Jurkat, Clone E6-1 (cell line): Measurements from ENCODE around the gene NCOA5.
A peak's percentile ranks its signal among the peaks of the same experiment; 100 is the strongest.

ENCODE experiments used
- DNase-seq: peaks from one replicate; pipeline ENCODE4 v3.0.0-alpha.2; 2011; ENCODE audit warnings: low read depth, low spot score
- H3K4me3 ChIP-seq: 2 replicates; pipeline ENCODE4 v1.5.1; 2011; ENCODE audit warnings: mild to moderate bottlenecking, low read length, control low read depth, moderate library complexity

The NCOA5 gene

DNA sequence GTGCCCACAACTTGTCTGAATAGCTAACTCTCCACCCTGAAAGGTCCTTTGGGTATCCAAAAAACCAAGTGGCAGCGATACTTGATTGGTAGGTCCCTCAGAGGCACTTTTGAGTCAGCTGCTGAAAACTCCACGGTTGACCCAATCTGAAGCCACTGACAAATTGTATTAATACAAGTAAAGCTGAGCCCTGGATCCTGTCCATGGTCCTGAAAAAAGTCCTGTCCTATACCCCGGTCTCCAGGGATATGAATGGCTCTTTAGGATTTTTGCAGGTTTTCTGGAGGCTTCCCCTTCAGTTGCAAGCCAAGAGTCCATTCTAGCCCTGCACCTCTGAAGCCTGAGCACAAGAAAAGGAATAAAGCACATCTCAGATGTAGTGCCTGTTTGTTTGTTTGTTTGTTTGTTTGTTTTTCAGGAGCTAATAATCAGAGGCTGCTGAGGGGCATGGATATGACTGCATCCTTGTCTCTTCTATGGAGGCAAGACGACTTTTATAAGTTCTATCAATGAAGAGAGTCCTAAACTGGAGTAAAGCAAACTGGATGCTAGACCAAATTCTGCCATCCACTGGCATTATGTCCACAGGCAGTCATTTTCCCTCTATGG lies 62.4 kb downstream of the NCOA5 start:
- no peak overlapping the region for H3K4me3 ChIP-seq
- DNase-seq, result no peak

DNA sequence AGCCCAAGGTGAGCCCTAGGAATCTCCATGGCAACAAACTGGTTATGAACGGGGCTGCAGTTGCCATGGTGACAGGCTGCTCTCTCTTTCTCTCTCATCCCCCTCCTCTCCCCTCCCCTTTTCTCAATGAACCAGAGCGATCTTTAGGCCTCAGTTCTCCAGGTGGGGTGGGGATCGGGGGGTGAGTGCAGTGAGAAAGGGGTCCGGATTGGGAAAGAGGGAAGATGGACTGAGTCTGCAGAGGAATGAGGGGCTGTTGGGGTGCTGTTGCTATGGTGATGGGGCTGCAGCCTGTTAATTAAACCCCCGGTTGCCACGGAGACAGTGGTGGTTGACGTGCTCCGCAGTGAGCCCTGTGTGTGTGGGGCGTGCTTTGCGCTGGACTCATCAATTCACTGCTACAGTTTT lies 64.4 kb downstream of the NCOA5 start:
- DNase-seq, result no peak
- H3K4me3 ChIP-seq, result no peak overlapping the region

DNA sequence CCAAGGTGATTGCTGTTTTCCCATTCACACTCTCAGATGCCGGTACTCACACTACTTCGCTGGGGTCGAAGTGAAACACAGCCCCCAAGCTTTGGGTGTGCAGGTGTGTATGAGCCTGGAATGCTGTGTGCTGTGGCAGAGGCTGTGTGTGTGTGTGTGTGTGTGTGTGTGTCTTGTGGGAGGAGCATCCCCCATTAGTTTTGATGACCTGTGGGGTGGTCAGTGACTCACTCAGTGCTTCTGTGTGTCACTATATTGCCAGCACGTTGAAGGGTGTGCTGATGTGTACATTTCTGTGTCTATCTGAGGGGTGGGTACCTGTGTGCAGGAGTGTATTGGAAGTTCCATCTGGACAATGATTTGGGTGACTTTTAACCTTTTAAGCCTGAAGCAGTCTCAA lies 65.8 kb downstream of the NCOA5 start:
- no peak for DNase-seq
- H3K4me3 ChIP-seq, result no peak overlapping the region

DNA sequence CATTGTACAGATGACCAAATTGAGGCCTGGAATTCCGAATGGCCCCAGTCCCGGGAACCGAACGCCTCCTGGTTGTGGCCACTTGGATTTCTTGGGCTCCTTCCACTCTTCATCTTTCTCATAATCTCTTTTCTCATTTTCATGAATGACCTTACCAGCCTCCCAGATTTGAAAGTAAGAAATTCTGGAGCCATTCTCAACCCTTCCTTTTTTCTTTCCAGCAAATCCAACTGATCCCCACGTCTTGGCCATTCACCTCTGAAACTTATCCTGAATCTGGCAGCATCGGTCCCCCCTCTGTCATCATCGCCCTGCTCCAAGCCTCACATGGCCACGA lies 66.6 kb downstream of the NCOA5 start:
- no peak for DNase-seq
- H3K4me3 ChIP-seq, result no peak overlapping the region

DNA sequence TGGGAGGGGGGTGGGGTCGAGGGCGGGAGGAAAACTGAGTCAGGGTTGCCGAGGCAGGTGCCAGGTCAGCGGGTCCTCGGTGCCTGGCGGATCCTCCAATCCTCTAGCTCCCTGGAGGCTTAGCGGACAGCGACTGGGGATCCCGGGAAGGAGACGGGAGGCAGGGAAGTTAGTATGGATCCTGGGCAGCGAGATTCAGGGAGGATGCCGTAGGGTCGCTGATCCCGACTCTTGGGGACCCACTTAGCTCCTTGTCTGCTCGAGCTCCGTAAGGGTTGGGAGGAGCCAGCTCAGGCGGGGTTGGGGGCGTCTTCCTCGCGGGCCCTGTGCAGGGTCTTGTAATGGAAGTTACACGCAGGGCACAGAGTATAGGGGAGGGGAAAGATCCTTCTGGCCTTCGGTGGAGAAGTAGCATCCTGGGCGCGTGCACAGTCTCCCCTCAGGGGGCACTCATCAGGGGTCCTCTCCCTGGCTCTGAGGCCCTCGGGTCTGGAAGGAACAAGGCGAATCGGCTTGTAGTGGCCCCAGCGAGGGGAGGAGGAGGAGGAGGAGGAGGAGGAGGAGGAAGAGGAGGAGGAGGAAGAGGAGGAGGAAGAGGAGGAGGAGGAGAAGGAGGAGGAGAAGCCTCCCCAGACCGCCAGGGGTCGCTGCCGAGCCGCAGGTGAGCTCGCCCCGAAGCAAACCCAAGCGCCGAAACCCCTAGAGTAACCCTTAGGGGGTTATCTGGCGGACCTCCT lies 67.2 kb downstream of the NCOA5 start:
- H3K4me3 ChIP-seq, result peak overlapping the region; percentile 58
- DNase-seq, result no peak

DNA sequence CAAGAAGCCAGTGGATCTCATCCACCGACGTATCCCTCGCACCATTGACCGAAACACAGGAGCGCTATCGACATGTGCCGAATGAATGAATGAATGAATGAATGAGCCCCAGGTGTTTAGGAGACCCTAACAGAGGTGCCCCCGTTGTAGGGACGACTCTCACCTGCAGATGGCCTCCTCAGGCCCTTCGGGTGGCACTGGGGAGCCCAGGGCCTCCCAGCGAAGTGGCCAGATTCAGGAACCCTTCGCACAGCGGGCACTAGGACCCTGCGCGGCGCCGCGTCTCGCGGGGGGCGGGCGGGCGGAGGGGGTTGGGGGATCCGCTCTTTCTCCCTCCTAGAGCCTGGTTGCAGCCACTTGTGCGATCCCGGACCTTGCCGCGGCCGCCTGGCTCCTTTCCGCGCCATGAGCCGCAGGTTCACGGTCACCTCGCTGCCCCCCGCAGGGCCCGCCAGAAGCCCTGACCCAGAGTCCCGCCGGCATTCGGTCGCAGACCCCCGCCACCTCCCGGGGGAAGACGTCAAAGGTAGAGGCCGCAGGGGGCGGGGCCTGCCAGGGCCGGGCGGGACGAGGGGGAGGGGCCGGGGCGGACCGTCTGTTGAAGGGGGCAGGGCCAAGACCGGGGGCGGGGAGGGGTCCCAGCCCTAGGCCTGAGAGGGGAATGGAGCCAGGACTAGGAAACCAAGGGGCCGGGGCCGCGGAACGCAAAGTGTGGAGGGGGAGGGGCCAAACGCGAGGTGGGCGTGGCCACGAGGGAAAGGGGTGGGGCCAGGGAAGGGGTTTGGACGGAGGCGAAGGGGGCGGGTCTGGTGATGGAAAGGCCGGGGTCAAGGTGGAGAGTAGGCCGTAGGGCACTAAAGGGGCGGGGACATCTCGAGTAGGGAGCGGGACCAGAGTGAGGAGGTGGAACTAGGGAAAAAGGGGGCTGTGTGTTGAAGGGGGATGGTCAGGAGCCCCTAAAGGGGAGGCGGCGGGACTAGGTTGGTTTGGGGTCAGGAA lies 68.1 kb downstream of the NCOA5 start:
- DNase-seq, result peak; percentile 72
- H3K4me3 ChIP-seq, result peak overlapping the region; percentile 58

DNA sequence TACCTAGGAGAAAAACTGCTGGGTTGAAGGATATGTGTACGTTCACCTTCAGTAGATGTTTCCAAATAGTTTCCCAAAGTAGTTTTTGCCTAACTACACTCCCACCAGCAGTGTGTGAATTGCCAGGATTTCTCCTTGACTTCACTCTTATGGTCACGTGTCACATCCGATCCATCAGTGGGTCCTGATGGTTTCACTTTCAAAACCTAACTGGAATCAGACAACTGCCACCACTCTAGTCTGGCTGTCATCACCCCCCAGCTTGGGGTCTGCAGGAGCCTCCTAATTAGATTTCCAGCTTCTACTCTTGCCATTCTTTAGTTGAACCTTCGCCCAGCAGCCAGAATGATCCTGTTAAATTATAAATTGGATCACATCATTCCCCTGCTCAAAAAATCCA lies 69.2 kb downstream of the NCOA5 start:
- no peak overlapping the region for H3K4me3 ChIP-seq
- DNase-seq, result no peak

DNA sequence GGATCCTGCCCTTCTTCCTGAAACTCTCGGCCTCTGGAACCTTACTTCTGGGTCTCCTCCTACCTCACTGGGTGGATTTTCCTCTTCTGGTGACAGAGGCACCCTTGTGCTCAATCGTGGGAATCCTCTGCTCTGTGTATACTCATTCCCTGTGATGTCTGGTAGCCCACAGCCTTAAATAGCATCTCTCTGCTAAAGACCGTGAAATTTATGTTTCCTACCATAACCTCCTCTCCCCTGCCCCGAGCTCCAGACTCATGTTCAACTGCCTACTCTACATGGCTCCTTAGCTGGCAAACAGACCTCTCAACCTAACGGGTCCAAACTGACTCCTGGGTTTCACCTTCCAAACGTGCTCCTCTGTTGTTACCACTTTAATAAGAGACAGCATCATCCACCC lies 71.2 kb downstream of the NCOA5 start:
- no peak for DNase-seq
- no peak overlapping the region for H3K4me3 ChIP-seq

DNA sequence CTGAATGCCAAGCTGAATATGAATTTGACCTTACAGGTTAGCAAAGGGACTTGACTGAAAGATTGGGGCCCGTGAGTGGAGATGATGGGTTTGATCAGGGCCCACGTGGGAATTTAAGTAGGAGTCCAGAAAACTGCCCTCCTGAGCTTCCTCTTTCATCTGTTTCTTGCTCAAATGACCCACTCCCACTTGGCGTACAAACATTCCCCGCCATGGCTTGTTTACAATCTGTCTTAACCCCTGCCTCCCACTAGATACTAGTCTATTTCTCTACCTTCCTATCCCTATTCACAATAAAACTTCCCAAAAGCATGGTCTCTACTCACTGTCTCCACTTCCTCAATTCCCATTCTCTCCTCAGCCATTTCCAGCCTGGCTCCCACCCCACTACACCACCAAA lies 71.7 kb downstream of the NCOA5 start:
- H3K4me3 ChIP-seq, result no peak overlapping the region
- DNase-seq, result no peak

DNA sequence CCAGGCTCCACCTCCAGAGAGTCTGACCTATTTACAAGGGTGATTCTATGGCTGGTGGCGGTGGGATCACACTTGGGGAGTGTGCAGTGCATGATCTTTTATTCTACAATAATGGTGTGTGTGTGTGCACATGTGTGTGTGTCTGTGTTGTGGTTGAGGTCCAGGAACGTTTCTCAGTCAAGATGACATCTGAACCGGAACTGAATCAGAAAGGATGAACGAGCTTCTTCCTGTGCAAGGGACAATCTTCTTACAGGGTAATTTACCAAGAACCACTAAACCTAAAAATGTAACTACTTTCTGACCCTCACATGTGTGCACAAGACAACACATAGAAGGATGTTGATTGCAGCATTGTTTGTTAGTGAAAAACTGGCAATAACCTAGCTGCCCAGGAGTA lies 72.5 kb downstream of the NCOA5 start:
- H3K4me3 ChIP-seq, result no peak overlapping the region
- no peak for DNase-seq

DNA sequence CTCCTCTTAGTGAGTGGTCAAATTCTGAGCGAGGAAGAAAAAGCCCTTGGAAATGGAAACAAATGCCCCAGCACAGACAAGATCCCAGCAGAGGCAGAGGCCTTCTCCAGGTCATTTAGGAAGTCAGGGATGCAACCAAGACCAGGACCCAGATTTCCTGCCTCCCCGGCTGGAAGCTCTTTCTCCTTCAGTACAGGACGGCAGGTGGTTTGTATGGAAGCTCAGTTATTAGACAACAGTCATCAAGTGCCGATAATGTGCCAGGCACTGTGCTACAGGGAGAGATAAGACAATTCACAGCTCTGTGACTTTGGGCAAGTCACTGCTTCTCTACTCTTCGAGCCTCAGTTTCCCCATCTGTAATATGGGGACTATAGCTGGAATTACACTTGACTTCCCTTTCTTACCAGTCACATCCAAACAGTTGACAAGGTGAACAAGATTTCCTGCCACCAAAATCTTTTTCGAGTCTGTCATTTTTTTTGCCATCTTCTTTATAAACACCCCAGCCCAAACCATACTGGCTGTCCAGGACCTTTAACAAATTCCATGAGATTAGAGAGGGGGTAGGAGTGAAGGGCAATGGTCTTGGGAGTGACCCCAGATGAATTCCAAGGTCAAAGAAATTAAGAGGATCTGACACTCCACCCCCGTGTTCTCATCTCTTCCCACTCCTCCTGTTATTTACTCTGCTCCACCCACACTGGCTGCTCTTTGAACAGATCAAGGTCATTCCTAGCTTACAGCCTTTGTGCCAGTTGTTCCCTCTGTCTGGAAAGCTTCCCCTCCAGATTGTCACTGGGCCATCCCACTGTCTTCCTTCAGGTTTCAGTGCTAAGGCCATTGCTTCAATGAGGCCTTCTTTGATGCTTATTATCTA lies 75.0 kb downstream of the NCOA5 start:
- no peak overlapping the region for H3K4me3 ChIP-seq
- no peak for DNase-seq

DNA sequence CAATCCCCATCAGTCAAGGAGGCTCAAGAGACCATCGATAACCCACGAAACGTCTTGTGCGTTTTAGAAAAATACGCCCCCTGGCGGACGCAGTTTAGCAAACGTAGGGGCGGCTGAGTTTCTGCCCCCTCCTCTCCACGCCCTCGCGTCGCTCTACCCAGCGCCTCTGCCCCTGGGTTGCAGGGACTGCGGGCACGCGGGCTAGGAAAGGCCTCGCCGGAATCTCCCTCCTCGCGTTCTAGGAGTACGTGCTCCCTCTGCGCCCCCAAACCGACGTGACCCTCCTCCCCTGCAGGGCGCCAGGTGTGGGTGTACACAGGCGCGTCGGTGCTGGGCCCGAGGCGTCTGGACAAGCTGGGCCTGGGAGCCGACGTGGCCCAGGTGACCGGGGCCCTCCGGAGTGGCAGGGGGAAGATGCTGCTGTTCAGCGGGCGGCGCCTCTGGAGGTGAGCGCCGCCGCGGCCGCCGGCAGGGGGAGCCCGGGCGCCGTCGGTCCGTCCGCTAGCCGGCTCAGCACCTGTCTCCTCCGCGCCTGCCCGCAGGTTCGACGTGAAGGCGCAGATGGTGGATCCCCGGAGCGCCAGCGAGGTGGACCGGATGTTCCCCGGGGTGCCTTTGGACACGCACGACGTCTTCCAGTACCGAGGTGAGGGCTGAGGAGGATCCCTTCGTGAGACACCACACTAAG lies 75.8 kb downstream of the NCOA5 start:
- peak overlapping the region; percentile 29 for H3K4me3 ChIP-seq
- DNase-seq, result no peak

DNA sequence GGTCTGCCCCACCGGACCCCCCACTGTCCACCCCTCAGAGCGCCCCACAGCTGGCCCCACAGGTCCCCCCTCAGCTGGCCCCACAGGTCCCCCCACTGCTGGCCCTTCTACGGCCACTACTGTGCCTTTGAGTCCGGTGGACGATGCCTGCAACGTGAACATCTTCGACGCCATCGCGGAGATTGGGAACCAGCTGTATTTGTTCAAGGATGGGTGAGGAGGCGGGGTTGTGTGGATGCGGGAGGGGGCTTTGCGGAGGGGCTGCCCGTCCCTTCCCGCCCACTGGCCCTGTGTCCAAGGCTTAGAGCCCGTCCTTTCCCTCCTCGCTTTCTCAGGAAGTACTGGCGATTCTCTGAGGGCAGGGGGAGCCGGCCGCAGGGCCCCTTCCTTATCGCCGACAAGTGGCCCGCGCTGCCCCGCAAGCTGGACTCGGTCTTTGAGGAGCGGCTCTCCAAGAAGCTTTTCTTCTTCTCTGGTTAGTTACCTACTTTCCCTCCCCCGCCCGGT lies 76.4 kb downstream of the NCOA5 start:
- no peak overlapping the region for H3K4me3 ChIP-seq

DNA sequence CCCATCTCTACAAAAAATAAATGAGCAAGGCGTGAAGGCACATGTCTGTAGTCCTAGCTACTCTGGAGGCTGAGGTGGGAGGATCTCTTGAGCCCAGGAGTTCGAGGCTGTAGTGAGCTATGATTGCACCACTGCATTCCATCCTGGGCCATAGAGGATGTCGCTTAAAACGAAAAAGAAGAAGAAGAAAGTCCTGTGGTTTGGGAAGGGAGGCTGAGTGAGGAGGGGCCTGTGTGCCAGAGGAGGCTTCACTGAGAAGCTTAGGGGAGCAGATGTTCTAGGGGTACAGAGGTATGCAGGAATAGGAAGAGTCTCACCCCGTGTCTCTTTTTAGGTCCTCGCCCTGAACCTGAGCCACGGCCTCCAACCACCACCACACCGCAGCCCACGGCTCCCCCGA lies 76.8 kb downstream of the NCOA5 start:
- DNase-seq, result no peak
- H3K4me3 ChIP-seq, result no peak overlapping the region

More for the DNA sequence above, 76.4 kb downstream of the NCOA5 start:
- DNase-seq, result no peak

DNA sequence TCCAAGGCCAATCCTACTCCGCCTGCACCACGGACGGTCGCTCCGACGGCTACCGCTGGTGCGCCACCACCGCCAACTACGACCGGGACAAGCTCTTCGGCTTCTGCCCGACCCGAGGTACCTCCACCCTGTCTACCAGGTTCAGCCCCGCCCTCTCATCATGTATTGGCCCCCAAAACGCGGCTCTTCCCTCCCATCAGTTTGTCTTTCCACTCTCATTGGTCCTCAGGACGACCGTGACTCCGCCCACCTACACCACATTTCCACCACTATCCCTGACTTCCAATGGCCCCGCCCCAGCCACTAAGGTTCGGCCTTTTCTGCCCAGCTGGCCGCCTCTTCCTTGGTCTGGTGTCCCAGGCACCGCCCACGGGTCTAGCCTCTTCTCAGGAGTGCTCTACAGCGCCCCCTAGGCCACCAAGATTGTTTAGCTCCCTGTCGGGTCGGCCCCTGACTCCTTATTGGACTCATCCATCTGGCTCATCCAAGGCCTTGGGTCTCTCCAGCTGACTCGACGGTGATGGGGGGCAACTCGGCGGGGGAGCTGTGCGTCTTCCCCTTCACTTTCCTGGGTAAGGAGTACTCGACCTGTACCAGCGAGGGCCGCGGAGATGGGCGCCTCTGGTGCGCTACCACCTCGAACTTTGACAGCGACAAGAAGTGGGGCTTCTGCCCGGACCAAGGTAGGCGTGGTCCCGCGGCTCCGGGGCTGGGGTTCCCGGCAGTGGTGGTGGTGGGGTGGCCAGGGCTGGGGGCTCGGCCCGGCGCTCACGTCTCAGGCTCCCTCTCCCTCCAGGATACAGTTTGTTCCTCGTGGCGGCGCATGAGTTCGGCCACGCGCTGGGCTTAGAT lies 77.9 kb downstream of the NCOA5 start:
- H3K4me3 ChIP-seq, result no peak overlapping the region
- DNase-seq, result no peak
